Esophagus squamous epithelium (tissue), 4 donors: ENCODE measurements around the gene TLCD3A.

Source experiments
- CTCF ChIP-seq, 6 experiments: fragments of 450-650 bp in 4 of 6; fragments of 200-600 bp in 2 of 6; sonication (generic) in 2 of 6; IDR thresholded peaks; one replicate each; pipeline ENCODE4 v1.5.1; 2016 to 2019; ENCODE audit warnings: antibody characterized with exemption in 6 of 6, mild to moderate bottlenecking in 4 of 6, moderate library complexity in 4 of 6
- POLR2A ChIP-seq, 4 donors: fragments of 450-650 bp; IDR thresholded peaks; one replicate each; pipeline ENCODE4 v1.6.1; 2017; ENCODE audit warnings: antibody characterized with exemption in 4 of 4, mild to moderate bottlenecking in 4 of 4, moderate library complexity in 3 of 4

DNA sequence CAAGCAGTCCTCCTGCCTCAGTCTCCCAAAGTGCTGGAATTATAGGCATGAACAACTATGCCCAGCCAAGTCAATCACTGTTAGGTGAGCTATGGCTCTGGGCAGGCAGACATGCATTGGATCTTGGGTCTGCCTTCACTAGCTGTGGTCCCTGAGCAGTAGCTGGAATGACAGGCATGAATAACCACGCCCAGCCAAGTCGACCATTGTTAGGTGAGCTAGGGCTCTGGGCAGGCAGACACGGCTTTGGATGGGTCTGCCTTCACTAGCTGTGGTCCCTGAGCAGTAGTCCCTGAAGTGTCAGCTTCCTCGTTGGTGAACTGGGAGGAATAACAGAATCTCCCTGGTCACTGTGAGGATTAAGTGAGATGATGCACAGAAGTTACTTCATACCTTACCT lies 56.2 kb downstream of the TLCD3A start:
- TF ChIP-seq CTCF (IDR thresholded peaks at IDR 0.05) (no peak), POLR2A (IDR thresholded peaks at IDR 0.05) (no peak)
